Endothelial cell of hepatic sinusoid (primary cell): Measurements from ENCODE around the gene HIP1R.

Experiments
- in situ Hi-C: cut with HindIII; loops from 2 replicates; pipeline ENCODE4 v1.10.0; 2017; ENCODE audit warnings: low sequenced_read_pairs

Gene HIP1R

GRCh38 chr12:122830517-122831214 lies 4.6 kb upstream of the HIP1R start:
- in situ Hi-C loops, result loop anchor here (5.0 to 25.0 kb wide), 2 partner anchors 38 to 407 kb away; partner anchors contain the start of genes MPHOSPH9 and MTRFR

- in situ Hi-C loops, result loop anchor here (5.0 to 25.0 kb wide), 2 partner anchors 42 to 403 kb away; partner anchors contain the start of genes MPHOSPH9 and MTRFR
Observed at GRCh38 chr12:122834104-122834920, 945 bp upstream of the HIP1R start.

- in situ Hi-C loops, result loop anchor here (25.0 kb wide), 1 partner anchor 402 kb away; the partner anchor contains the start of genes MPHOSPH9 and MTRFR
Observed at GRCh38 chr12:122835750-122836026, 431 bp downstream of the HIP1R start.

- in situ Hi-C loops, result loop anchor here (25.0 kb wide), 1 partner anchor 401 kb away; the partner anchor contains the start of genes MPHOSPH9 and MTRFR
Observed at GRCh38 chr12:122836027-122836921, 1.0 kb downstream of the HIP1R start.

- in situ Hi-C loops, result loop anchor here (25.0 kb wide), 1 partner anchor 400 kb away; the partner anchor contains the start of genes MPHOSPH9 and MTRFR
Observed at GRCh38 chr12:122837306-122838265, 2.3 kb downstream of the HIP1R start.

- in situ Hi-C loops, result loop anchor here (25.0 kb wide), 1 partner anchor 398 kb away; the partner anchor contains the start of genes MPHOSPH9 and MTRFR
Observed at GRCh38 chr12:122838841-122839240, 3.6 kb downstream of the HIP1R start.

GRCh38 chr12:122839907-122840554 lies 4.8 kb downstream of the HIP1R start:
- in situ Hi-C loops, result loop anchor here (25.0 kb wide), 1 partner anchor 397 kb away; the partner anchor contains the start of genes MPHOSPH9 and MTRFR

- in situ Hi-C loops, result loop anchor here (25.0 kb wide), 1 partner anchor 396 kb away; the partner anchor contains the start of genes MPHOSPH9 and MTRFR
Observed at GRCh38 chr12:122840580-122841513, 5.6 kb downstream of the HIP1R start.

GRCh38 chr12:122841544-122842321 lies 6.5 kb downstream of the HIP1R start:
- in situ Hi-C loops, result loop anchor here (25.0 kb wide), 1 partner anchor 396 kb away; the partner anchor contains the start of genes MPHOSPH9 and MTRFR

GRCh38 chr12:122842505-122843405 lies 7.5 kb downstream of the HIP1R start:
- in situ Hi-C loops, result loop anchor here (25.0 kb wide), 1 partner anchor 395 kb away; the partner anchor contains the start of genes MPHOSPH9 and MTRFR

GRCh38 chr12:122843455-122843854 lies 8.2 kb downstream of the HIP1R start:
- in situ Hi-C loops, result loop anchor here (25.0 kb wide), 1 partner anchor 394 kb away; the partner anchor contains the start of genes MPHOSPH9 and MTRFR

GRCh38 chr12:122844366-122844971 lies 9.2 kb downstream of the HIP1R start:
- in situ Hi-C loops, result loop anchor here (25.0 kb wide), 1 partner anchor 393 kb away; the partner anchor contains the start of genes MPHOSPH9 and MTRFR

- in situ Hi-C loops, result loop anchor here (25.0 kb wide), 1 partner anchor 392 kb away; the partner anchor contains the start of genes MPHOSPH9 and MTRFR
Observed at GRCh38 chr12:122845041-122845864, 10.0 kb downstream of the HIP1R start.
